ENCODE results near the gene EVPL. TPM values are rescaled to one million over a fixed set of nuclear protein-coding genes. Genes with fewer than 3 reads are reported as not detected.
A peak's percentile ranks its signal among the peaks of the same experiment; 100 is the strongest.

Gene EVPL
- not detected for polyA plus RNA-seq (2013, experiment 1 of 2)
- not detected for polyA plus RNA-seq (2013, experiment 2 of 2)

DNA sequence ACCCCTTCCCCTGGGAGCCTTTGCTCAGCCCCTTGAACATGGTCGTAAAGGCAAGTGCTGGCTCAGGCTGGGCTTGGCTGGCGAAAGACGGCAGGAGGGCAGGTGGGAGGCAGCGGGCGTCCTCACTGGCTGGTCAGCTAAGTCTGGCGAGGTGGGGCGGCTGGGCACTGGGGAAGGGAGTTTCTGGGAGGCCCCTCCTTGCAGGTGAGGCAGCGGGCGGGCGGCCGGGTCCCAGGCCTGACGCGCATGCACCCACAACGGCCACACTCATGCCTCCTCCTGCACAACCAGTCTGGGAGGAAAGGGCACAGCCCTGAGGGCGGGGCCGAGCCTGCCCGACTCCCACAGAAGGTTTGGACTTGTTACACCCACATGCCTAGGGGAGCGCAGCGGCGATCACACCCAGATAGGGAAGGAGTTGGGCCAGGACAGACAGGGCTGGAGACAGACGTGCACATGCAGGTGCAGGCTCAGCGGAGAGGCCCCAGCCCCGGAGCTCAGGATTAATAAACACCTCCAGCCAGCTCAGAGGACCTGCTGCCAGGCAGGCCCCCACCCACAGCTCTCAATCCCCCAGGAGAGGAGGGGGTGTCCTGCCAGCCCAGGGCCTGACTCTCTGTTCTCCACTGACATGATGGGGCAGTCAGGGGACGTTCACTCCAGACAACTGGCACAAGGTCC is at the start of gene EVPL:
TSS of gene EVPL (minus strand) at position 148 of the 681 bp plus-strand sequence. CDS start at position 40, 108 bp downstream.
- H3K9me3 ChIP-seq (replicated peaks in 1 of 2; ENCODE audit: control insufficient read depth in 2 of 2, insufficient read depth in 1 of 2, low read depth in 1 of 2, low read length in 2 of 2) = peaks cover 0 to 4% of the 10 kb centered on the region in 2 donors
- no peak within 1 kb of the TSS for H2BK15ac ChIP-seq (ENCODE audit: low read length)
- WGBS, 2 donors (ENCODE audit: extremely low coverage in 2 of 2, insufficient read length in 2 of 2, insufficient replicate concordance in 1 of 2) = no CpG with 5 or more reads among the region's 24 CpGs

GRCh38 chr17:76076146-76076764 is 49.1 kb upstream of the EVPL start:
- H3K9ac ChIP-seq (ENCODE audit: low read depth, low read length, poor library complexity) = no peak overlapping the region
- H2AFZ ChIP-seq (ENCODE audit: low read length) = no peak overlapping the region
- no peak overlapping the region for H4K8ac ChIP-seq (ENCODE audit: low read depth, low read length)
- no peaks in the 10 kb centered on the region for H3K36me3 ChIP-seq (replicated peaks in 1 of 2; ENCODE audit: control insufficient read depth in 2 of 2, insufficient read depth in 2 of 2, low read length in 2 of 2)
- H3K4me1 ChIP-seq (ENCODE audit: control insufficient read depth in 2 of 2, insufficient read depth in 1 of 2, low read depth in 1 of 2, low read length in 2 of 2) = peaks cover 17 to 23% of the 10 kb centered on the region in 2 donors
- no peak overlapping the region for H2BK15ac ChIP-seq (ENCODE audit: low read length)
- H3K14ac ChIP-seq (ENCODE audit: low read length) = no peak overlapping the region
- peaks cover 38 to 67% (median 38%) of the 10 kb centered on the region in 3 experiments for H3K27me3 ChIP-seq (ENCODE audit: control insufficient read depth in 3 of 3, insufficient read depth in 3 of 3, low read depth in 1 of 3, low read length in 3 of 3)
- peak overlapping the region; percentile 74 for H2AK5ac ChIP-seq (ENCODE audit: low read depth, low read length)
- H3K4ac ChIP-seq (ENCODE audit: low read length) = no peak overlapping the region
- H3K23ac ChIP-seq (ENCODE audit: low read depth, low read length, poor library complexity) = peak overlapping the region; percentile 70
- H2BK120ac ChIP-seq (ENCODE audit: low read depth, low read length) = no peak overlapping the region
- DNase-seq (ENCODE audit: low spot score) = no peak
- peak overlapping the region; percentile 54 for H2BK5ac ChIP-seq (ENCODE audit: low read length)
- peaks cover 3% of the 10 kb centered on the region for H3K79me1 ChIP-seq (ENCODE audit: low read depth, low read length)
- no peak overlapping the region for H3K4me3 ChIP-seq (ENCODE audit: low read length in 2 of 2)
- H3K9me3 ChIP-seq (replicated peaks in 1 of 2; ENCODE audit: control insufficient read depth in 2 of 2, insufficient read depth in 1 of 2, low read depth in 1 of 2, low read length in 2 of 2) = peaks cover 0 to 5% of the 10 kb centered on the region in 2 donors
- no peak overlapping the region for H4K91ac ChIP-seq (ENCODE audit: low read depth, low read length, poor library complexity)
- peak overlapping the region; percentile 1 for H3K18ac ChIP-seq (ENCODE audit: low read length)
- H3K4me2 ChIP-seq (ENCODE audit: insufficient read depth, low read length, poor library complexity, severe bottlenecking) = no peak overlapping the region
- WGBS, 2 donors (ENCODE audit: extremely low coverage in 2 of 2, insufficient read length in 2 of 2, insufficient replicate concordance in 1 of 2) = no CpG with 5 or more reads among the region's 41 CpGs
- peak overlapping the region; percentile 18 for H2BK12ac ChIP-seq (ENCODE audit: low read length)
- H3K27ac ChIP-seq (replicated peaks; ENCODE audit: low read length) = no peak overlapping the region

More for the DNA sequence above, at the start of gene EVPL:
- no peak for DNase-seq (ENCODE audit: low spot score)
- Histone ChIP-seq H4K8ac (ENCODE audit: low read depth, low read length) (no peak within 1 kb of the TSS), H3K4me2 (ENCODE audit: insufficient read depth, low read length, poor library complexity, severe bottlenecking) (no peak within 1 kb of the TSS), H3K18ac (ENCODE audit: low read length) (no peak within 1 kb of the TSS), H3K23ac (ENCODE audit: low read depth, low read length, poor library complexity) (no peak within 1 kb of the TSS), H2BK12ac (ENCODE audit: low read length) (peak within 1 kb of the TSS; percentile 10), H3K4me3 (ENCODE audit: low read length in 2 of 2) (no peak within 1 kb of the TSS), H2AFZ (ENCODE audit: low read length) (no peak within 1 kb of the TSS), H2AK5ac (ENCODE audit: low read depth, low read length) (peak within 1 kb of the TSS; percentile 90), H3K14ac (ENCODE audit: low read length) (peak within 1 kb of the TSS; percentile 8), H3K4me1 (ENCODE audit: control insufficient read depth in 2 of 2, insufficient read depth in 1 of 2, low read depth in 1 of 2, low read length in 2 of 2) (peaks cover 3 to 8% of the 10 kb centered on the region in 2 donors), H3K27ac (replicated peaks; ENCODE audit: low read length) (no peak within 1 kb of the TSS), H3K27me3 (ENCODE audit: control insufficient read depth in 3 of 3, insufficient read depth in 3 of 3, low read depth in 1 of 3, low read length in 3 of 3) (peaks cover 0 to 31% (median 0%) of the 10 kb centered on the region in 3 experiments), H3K4ac (ENCODE audit: low read length) (no peak within 1 kb of the TSS), H2BK5ac (ENCODE audit: low read length) (no peak within 1 kb of the TSS), H3K79me1 (ENCODE audit: low read depth, low read length) (no peaks in the 10 kb centered on the region), H2BK120ac (ENCODE audit: low read depth, low read length) (peak within 1 kb of the TSS; percentile 47), H3K36me3 (replicated peaks in 1 of 2; ENCODE audit: control insufficient read depth in 2 of 2, insufficient read depth in 2 of 2, low read length in 2 of 2) (no peaks in the 10 kb centered on the region), H3K9ac (ENCODE audit: low read depth, low read length, poor library complexity) (no peak within 1 kb of the TSS), H4K91ac (ENCODE audit: low read depth, low read length, poor library complexity) (no peak within 1 kb of the TSS)

DNA sequence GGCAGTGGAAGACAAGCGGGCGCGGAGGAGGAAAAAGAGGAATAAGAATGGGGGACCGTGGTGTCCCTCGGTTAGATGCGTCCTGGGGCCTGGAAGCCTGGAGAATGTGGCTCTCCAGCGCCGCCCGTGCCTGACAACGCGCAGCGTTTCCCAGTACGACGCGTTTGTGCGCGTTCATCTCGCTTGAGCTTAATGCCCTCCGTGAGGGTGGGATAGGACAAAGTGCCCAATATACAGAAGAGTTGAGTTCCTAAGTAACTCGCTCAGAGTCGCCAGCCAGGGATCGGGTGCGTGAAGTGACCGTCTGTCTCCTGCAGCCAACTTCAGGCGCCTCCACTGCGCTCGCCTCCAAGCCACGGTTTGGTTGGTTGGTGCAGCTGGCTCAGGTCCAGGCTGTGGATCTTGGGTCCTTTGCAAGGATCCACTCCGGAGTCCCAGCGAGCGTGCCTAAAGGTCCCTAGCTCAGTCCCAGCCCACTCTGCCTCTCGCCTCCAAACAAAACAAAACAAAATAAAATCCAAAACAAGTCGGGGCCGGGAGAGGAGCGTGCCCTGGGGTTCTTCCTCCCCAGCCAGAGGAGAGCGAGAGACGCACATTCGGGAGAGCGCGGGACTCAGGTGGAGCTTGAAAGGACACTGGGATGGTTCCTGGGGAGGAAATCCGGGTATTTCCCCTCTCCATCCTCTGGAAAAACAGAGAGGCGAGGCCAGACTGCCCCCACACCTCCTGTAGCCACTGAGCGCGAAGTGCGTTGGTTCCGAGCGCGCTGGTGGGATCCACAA is 48.4 kb upstream of the EVPL start:
- Histone ChIP-seq H3K9ac (ENCODE audit: low read depth, low read length, poor library complexity) (no peak overlapping the region), H3K23ac (ENCODE audit: low read depth, low read length, poor library complexity) (peak overlapping the region; percentile 70), H2AFZ (ENCODE audit: low read length) (peak overlapping the region; percentile 92), H3K4ac (ENCODE audit: low read length) (no peak overlapping the region), H4K91ac (ENCODE audit: low read depth, low read length, poor library complexity) (no peak overlapping the region), H2BK120ac (ENCODE audit: low read depth, low read length) (no peak overlapping the region), H3K4me2 (ENCODE audit: insufficient read depth, low read length, poor library complexity, severe bottlenecking) (peak overlapping the region; percentile 66), H3K27me3 (ENCODE audit: control insufficient read depth in 3 of 3, insufficient read depth in 3 of 3, low read depth in 1 of 3, low read length in 3 of 3) (peaks cover 38 to 65% (median 38%) of the 10 kb centered on the region in 3 experiments), H3K14ac (ENCODE audit: low read length) (no peak overlapping the region), H2BK12ac (ENCODE audit: low read length) (no peak overlapping the region), H4K8ac (ENCODE audit: low read depth, low read length) (no peak overlapping the region), H3K18ac (ENCODE audit: low read length) (no peak overlapping the region), H2BK15ac (ENCODE audit: low read length) (no peak overlapping the region), H3K4me1 (ENCODE audit: control insufficient read depth in 2 of 2, insufficient read depth in 1 of 2, low read depth in 1 of 2, low read length in 2 of 2) (peaks cover 20 to 22% of the 10 kb centered on the region in 2 donors), H2BK5ac (ENCODE audit: low read length) (no peak overlapping the region), H2AK5ac (ENCODE audit: low read depth, low read length) (no peak overlapping the region), H3K9me3 (replicated peaks in 1 of 2; ENCODE audit: control insufficient read depth in 2 of 2, insufficient read depth in 1 of 2, low read depth in 1 of 2, low read length in 2 of 2) (peaks cover 0 to 5% of the 10 kb centered on the region in 2 donors), H3K36me3 (replicated peaks in 1 of 2; ENCODE audit: control insufficient read depth in 2 of 2, insufficient read depth in 2 of 2, low read length in 2 of 2) (no peaks in the 10 kb centered on the region), H3K27ac (replicated peaks; ENCODE audit: low read length) (no peak overlapping the region), H3K4me3 (ENCODE audit: low read length in 2 of 2) (peak overlapping the region; percentile 35 to 51), H3K79me1 (ENCODE audit: low read depth, low read length) (peaks cover 5% of the 10 kb centered on the region)
- DNase-seq (ENCODE audit: low spot score) = no peak
- no CpG with 5 or more reads among the region's 48 CpGs for WGBS, 2 donors (ENCODE audit: extremely low coverage in 2 of 2, insufficient read length in 2 of 2, insufficient replicate concordance in 1 of 2)
